Activated naive CD8-positive, alpha-beta T cell treated with anti-CD3 and anti-CD28 coated beads for 36 hours (primary cell): ENCODE data around the gene TASOR2. TPM values are rescaled to one million over a fixed set of nuclear protein-coding genes. Genes with fewer than 3 reads are reported as not detected.

ENCODE experiments used
- total RNA-seq, 2 experiments: library from RNA; stranded (reverse); gene quantifications; one replicate each; pipeline ENCODE4 v1.2.3, GENCODE V29; 2021

Gene TASOR2
- total RNA-seq, 2 experiments from 2014 or later: 63.4 to 63.9 TPM

Other genes with a start within 250 kb of the TASOR2 start
- gene CALML5, start 185.3 kb upstream of the TASOR2 start, total RNA-seq: not detected
- gene CALML3, start 159.9 kb upstream of the TASOR2 start, total RNA-seq: not detected
- 10 to 100 TPM; 11.3 to 12.0 TPM for gene ASB13, start 18.2 kb upstream of the TASOR2 start, total RNA-seq
- 100 to 1,000 TPM; 335 to 339 TPM for gene GDI2, start 128.6 kb downstream of the TASOR2 start, total RNA-seq
- 1 to 10 TPM; 9.1 to 9.4 TPM for gene ANKRD16, start 205.1 kb downstream of the TASOR2 start, total RNA-seq
- gene FBH1, start 205.4 kb downstream of the TASOR2 start, total RNA-seq: 10 to 100 TPM; 48.7 to 49.0 TPM